ENCODE measurements around the gene LMBR1.
"Not testable (repeated sequence)": the region's sequence is repeated elsewhere in the genome, so short reads cannot be mapped to it uniquely, and the experiment has no call there.

Gene LMBR1

DNA sequence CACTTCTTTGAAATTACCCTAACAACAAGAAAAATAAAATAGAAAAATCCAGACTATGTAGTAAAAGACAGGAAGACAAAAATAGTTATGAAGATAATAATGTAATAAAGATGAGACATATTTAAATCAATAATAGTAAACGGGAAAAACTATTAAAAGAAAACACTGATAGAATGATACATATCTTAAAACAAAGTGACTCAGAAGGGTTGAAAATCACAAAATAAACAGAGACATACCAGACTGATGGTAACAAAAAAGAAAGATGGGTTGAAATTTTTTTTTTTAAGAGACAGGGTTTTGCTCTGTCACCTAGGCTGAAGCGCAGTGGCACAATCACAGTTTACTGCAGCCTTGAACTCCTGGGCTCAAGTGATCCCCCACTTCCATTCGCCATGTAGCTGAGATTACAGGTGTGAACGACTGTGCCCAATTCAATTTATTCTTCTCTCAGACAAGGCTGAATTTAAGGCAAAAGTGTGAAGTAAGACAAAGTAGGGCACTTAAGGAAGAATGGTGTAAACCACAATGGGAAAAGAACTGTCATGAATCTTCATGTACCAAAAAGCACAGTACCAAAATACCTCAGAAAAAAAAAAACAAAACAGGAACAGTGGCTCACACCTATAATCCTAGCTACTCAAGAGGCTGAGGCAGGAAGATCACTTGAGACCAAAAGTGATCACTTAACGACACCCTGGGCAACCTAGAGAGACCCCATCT, 47.4 kb downstream of the LMBR1 start:
- DNase-seq (ENCODE audit: low spot score) = no peak

DNA sequence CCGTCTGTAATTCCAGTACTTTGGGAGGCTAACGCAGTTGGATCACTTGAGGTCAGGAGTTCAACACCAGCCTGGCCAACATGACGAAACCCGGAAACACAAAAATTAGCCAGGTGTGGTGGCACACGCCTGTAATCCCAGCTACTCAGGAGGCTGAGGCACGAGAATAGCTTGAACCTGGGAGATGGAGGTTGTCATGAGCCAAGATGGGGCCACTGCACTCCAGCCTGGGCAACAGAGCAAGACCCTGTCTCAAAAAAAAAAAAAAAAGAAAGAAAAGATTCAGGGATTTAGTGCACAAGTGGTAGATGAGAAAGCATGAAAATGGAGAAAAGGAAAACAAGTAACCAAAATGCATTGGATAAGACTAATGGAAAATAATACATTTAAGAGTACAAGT, 49.4 kb downstream of the LMBR1 start:
- DNase-seq (ENCODE audit: low spot score) = not testable (repeated sequence)

DNA sequence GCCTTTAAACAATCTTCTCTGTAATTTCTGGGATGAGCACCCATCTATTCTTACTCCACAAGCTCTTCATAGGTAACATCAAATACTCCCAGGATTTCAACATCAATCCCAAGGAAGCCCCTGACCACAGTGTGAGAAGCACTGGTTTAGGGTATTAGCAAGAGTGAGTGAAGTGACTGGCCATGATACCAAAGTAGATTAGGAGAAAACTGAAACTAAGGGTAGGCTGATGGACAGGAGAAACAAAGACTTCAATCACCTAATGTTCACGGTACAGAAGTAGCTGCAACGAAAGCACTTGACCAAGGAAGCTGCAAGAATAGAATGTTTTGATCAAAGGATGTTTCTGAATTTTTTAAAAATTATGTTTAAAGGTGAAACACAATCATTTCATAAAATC, 49.8 kb downstream of the LMBR1 start:
- DNase-seq (ENCODE audit: low spot score) = no peak

DNA sequence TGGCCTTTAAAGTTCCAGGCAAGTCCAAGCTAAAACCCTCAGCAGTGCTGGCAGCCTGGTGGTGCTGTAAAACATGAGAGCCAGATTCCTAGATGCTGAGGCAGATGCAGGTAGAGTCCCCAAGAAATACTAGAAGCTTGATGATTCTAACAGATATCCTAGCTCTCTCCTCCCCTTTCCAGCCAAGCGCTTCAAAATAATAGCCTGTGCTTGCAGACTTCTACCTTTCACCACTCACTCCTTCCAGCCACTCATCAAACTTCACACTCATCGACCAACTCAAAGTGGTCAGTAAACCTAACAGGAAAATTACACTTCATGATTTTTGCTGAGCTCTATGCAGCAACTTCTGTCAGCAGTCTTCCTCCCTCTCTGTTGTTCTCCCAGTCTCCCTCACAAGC, 50.2 kb downstream of the LMBR1 start:
- DNase-seq (ENCODE audit: low spot score) = no peak

- no peak for DNase-seq (ENCODE audit: low spot score)
These were observed 50.7 kb downstream of the LMBR1 start for GRCh38 chr7:156842317-156842716.

DNA sequence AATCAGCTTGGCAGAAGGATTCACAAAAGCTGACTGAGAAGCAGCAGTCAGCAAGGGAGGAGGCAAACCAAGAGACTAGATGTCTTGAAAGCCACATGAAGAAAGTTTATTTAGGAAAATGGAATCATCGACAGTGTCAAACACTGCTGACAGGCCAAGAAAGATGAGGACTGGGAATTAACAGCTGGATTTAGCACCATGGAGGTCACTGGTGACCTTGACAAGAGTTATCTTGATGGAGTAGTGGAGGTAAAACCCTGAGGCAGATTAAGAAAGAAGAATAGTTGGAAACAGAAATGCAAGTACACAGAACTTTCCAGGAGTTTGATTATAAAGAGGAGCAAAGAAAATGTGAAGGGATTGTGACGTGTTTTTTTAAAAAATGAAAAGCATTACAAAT, 51.5 kb downstream of the LMBR1 start:
- no peak for DNase-seq (ENCODE audit: low spot score)

DNA sequence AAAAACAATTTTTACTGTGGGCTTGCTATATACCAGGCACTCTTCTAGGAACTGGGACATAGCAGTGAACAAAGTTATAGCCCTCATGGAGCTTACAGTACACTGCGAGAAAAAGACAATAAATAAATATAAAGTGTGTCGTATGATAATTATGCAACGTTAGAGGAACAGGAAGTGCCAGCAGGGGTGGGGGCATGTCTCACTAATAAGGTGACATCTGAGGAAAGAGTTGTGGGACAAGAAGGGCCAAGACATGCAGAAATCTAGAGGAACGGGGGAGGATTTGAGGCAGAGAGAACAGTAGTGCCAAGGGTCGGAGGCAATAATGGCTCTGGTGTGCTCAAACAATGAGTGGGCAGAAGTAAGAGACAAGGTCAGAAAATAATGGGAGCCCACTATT, 52.8 kb downstream of the LMBR1 start:
- DNase-seq (ENCODE audit: low spot score) = no peak

DNA sequence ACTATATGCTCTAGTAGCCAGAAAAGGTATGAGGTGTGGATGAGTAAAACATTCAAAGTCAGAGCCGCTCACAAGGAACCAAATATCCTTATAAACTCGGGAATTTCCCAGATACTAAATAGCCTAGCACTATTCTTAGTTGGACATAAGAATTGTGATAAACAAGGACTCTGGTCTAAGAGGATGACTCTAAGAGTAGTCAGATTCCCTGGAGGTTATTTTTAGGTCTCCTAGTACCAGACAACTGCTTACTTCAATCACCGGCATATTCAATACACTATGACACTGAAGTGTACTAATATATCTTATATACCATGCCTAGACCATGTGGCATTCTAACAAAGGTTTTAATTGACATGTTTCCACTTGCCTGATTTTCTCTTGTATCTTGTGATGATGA, 56.5 kb downstream of the LMBR1 start:
- no peak for DNase-seq (ENCODE audit: low spot score)

DNA sequence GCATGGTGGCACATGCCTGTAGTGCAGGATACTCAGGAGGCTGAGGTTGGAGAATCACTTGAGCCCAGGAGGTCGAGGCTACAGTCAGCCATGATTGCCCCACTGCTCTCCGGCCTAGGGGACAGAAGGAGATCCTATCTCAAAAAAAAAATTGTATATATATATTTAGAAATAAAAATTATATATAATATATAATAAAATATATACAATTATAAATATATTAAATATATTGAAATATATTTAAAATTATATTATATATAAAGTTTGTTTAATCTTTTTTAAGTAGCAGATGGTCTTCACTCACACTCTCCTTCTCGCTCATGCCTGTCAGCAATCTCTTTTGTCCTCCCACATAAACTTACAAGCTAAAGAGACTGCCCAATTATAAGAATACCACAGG, 58.5 kb downstream of the LMBR1 start:
- DNase-seq (ENCODE audit: low spot score) = no peak

DNA sequence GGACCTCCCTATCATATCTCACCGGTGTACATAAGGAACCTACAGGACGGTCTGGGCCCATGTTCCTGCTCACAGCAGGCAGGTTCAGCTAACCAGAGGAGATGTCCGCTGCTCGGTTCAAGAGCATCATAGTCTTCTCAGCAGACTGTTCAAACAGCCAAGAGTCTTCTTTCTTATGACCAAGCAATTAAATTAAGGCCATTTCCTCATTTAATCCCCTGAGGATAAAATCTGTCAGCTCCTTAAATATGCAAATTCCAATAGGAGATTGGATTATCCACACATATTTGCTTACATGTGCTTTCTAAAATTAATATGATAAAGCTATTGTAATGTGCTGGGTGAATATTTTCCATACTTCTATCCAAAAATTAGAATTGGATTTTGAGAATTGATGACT, 59.7 kb downstream of the LMBR1 start:
- DNase-seq (ENCODE audit: low spot score) = no peak

GRCh38 chr7:156832195-156832877, 60.6 kb downstream of the LMBR1 start:
- DNase-seq (ENCODE audit: low spot score) = no peak

DNA sequence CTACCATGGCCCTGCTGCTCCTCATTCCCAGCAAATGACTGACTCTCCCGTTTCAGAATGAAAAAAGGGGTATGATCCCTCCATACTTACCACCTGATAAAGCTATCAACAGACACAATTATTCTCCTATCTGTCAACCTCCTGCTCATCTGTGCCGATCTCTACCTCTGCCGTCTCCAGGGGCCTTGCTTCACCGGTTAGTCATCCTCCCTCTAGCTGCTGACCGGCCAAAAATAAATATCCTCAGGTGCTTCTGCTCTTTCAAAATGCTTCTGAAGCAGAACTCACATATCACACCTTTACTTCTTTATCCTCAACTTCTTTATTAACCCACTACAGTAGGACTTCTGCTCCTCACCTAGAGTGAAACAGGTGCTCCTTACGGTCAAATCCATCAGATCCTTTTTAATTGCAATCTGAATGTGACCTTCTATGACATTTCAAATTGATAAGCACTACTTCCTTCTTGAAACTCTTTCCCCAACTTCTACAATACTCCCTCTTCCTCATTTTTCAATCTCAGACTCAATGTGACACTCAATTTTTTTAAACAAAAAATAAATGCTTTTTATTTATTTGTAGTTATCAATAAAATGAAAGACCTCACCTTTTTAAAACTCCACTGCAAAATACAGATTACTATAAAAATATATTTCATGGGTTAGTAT, 63.2 kb downstream of the LMBR1 start:
- DNase-seq (ENCODE audit: low spot score) = no peak

GRCh38 chr7:156827587-156828203, 65.3 kb downstream of the LMBR1 start:
- no peak for DNase-seq (ENCODE audit: low spot score)

- no peak for DNase-seq (ENCODE audit: low spot score)
These were observed 69.5 kb downstream of the LMBR1 start for GRCh38 chr7:156823435-156823834.

DNA sequence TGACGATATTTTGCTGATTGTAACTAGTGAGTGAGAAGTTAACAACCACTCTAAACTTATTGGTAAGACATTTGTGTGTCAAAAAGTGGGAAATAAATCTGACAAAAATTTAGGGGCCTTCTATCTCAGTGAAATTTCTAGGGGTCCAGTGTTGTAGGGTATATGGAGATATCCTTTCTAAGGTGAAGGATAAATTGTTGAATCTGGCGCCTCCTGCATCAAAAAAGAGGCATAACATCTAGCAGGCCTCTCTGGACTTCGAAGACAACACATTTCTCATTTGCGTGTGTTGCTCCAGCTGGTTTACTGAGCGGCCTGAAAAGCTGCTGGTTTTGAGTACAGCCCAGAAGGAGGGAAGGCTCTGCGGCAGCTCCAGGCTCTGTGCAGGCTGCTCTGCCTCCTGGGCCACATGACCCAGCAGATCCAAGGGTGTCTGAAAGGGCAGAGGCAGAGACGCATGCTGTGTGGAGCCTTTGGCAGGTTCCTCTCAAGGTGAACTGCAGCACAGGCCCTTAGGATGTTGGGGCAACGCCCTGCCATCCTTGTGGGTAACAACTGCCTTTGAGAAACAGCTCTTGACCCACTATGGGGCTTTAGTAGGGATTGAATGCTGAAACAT, 72.4 kb downstream of the LMBR1 start:
- no peak for DNase-seq (ENCODE audit: low spot score)

- DNase-seq (ENCODE audit: low spot score) = no peak
These were observed 73.2 kb downstream of the LMBR1 start for GRCh38 chr7:156819733-156820295.

DNA sequence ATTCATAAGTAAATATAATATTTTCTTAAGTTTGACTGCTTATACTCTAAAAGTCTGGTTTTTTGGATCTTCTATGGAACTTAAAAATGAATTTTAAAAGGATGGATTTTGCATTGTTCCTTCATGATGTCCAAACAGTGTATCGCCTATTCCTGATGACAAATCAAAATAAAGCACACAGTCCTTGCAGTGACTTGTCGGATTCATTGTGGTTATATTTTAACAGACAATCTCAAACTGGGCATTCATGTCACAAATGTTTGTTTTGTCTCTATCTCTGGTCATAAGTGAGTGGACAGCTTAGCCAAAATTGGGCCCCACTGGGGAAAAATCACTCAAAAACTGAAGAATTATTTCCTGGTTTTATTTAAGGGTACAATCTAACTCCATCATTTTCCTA, 74.8 kb downstream of the LMBR1 start:
- no peak for DNase-seq (ENCODE audit: low spot score)

GRCh38 chr7:156816943-156817572, 75.9 kb downstream of the LMBR1 start:
- DNase-seq (ENCODE audit: low spot score) = no peak

- DNase-seq (ENCODE audit: low spot score) = no peak
These were observed 81.3 kb downstream of the LMBR1 start for GRCh38 chr7:156811706-156812105.

GRCh38 chr7:156803656-156804055, 89.3 kb downstream of the LMBR1 start:
- not testable (repeated sequence) for DNase-seq (ENCODE audit: low spot score)

- no peak for DNase-seq (ENCODE audit: low spot score)
These were observed 90.8 kb downstream of the LMBR1 start for GRCh38 chr7:156802214-156802613.

DNA sequence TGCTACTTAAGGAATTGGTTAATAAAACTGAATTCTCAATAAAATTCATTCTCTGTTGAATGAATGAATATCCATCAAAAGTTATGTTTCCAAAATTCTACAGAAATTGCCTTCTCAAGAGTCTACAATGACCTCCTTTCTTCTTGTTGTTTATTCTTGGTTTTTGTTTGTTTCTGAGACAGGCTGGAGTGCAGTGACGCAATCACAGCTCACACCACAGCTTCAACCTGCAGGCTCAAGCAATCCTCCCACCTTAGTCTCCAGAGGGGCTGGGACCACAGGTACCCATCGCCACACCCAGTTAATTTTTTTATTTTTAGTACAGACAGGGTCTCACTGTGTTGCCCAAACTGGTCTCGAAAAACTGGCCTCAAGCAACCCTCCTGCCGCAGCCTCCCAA, 97.6 kb downstream of the LMBR1 start:
- no peak for DNase-seq (ENCODE audit: low spot score)

Measured in CD4-positive, alpha-beta T cell treated with Interleukin-6 at 100 ng/mL for 8 hours (primary cell).